Erythroblast (primary cell): ENCODE results near the gene SLC9A3.

Experiments
- GATA1 ChIP-seq: IDR thresholded peaks from 2 replicates; pipeline ENCODE4 v1.6.1; 2011; ENCODE audit warnings: low read depth, mild to moderate bottlenecking, control low read depth, low read length, moderate library complexity
- POLR2A ChIP-seq: IDR thresholded peaks from 2 replicates; pipeline ENCODE4 v1.6.1; 2011; ENCODE audit warnings: mild to moderate bottlenecking, low read length

DNA sequence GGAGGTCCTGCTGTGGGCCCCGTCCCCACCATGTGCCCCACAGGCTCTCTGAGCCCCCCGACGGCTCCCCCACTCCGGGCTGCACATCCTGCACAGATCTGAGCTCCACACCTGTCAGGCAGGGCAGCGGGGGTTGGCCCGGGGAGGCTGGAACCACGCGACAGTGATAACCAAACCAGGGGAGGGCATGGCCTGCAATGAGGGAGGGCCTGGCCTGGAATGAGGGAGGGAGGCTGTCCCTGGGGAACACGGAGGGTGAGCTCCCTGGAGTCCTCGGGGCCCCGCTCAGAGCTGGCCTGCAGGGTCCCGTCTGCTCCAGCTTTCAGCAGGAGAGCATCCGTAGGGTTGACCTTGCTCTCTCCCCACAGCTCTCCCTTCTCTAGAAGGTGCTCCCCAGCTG, 30.5 kb downstream of the SLC9A3 start:
- TF ChIP-seq POLR2A (no peak), GATA1 (no peak)
